WI38 (cell line): Measurements from ENCODE around the gene SAMD3.
"Not testable (repeated sequence)": the region's sequence is repeated elsewhere in the genome, so short reads cannot be mapped to it uniquely, and the experiment has no call there.

Experiments
- H3K4me3 ChIP-seq: 2 replicates; pipeline ENCODE4 v1.5.1; 2011; ENCODE audit warnings: low read depth, mild to moderate bottlenecking, control low read depth, low read length
- CTCF ChIP-seq: IDR thresholded peaks from 2 replicates; pipeline ENCODE4 v1.5.1; 2012; ENCODE audit warnings: low read depth, mild to moderate bottlenecking, control low read depth, low read length

The SAMD3 gene

DNA sequence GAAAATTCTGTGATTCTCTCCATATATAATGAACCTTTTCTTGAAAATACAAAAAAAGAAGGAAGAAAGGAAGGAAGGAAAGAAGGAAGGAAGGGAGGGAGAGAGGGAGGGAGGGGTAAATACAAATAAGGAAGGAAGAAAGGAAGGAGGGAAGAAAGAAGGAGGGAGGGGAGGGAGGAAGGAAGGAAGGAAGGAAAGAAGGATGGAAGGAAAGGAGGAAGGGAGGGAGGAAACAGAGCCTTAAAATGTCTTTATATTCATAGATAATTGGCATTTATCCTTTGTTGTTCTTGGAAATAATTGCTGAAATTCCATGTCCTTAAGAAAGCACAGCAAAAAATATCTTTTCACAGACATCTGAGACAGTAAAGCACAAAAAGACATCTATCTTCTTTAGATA lies 40.3 kb downstream of the SAMD3 start:
- H3K4me3 ChIP-seq, result no peak overlapping the region
- no peak for TF ChIP-seq CTCF

DNA sequence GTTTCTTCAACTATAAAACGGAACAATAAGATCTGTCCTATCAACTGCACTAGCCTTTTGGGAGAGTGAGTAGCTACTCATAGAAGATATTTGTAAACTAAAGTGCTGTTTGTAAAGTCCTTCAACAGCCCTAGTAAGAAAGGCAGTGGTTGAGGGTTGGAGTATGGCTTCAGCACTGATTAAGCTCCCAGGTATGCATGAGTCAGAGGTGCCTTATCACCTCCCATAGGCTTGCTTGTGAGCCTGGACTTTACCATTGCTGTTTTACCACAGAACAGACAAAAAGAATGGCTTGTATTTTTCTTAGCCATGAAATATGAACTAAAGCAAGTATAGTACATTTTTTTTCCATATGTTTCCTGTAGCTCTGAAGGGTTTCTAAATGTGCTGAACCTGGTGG lies 44.1 kb downstream of the SAMD3 start:
- TF ChIP-seq CTCF, result no peak
- H3K4me3 ChIP-seq, result no peak overlapping the region

DNA sequence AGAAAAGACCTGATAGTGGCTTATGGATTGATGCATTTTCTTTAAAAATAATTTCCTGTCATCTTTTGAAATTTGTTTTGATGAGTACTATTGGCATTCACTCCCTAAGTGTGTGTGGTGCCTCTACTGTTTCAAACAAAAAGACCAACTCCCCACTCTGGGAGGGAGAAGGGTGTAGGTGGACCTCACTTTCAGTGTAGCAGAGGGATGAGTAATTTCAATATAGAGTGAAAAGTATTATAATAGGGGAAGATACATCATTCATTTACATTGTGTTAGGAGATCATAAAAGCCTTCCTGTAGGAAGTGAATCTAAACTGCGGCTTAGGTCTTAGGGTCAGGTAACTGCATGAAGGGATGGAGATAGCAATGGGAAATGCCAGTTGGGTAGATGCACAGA lies 46.4 kb downstream of the SAMD3 start:
- H3K4me3 ChIP-seq, result no peak overlapping the region
- no peak for TF ChIP-seq CTCF

- not testable (repeated sequence) for H3K4me3 ChIP-seq
These were observed 49.3 kb downstream of the SAMD3 start for GRCh38 chr6:130173377-130174004.

DNA sequence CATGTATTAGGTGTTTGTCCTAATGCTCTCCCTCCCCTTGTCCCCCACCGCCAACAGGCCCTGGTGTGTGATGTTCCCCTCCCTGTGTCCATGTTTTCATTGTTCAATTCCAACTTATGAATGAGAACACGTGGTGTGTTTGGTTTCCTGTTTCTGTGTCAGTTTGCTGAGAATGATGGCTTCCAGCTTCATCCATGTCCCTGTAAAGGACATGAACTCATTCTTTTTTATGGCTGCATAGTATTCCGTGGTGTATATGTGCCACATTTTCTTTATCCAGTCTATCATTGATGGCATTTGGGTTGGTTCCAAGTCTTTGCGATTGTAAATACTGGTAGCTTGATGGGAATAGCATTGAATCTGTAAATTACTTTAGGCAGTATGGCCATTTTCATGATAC lies 52.6 kb downstream of the SAMD3 start:
- not testable (repeated sequence) for H3K4me3 ChIP-seq

- H3K4me3 ChIP-seq, result no peak overlapping the region
- TF ChIP-seq CTCF, result no peak
These were observed 55.1 kb downstream of the SAMD3 start for GRCh38 chr6:130167655-130168054.

DNA sequence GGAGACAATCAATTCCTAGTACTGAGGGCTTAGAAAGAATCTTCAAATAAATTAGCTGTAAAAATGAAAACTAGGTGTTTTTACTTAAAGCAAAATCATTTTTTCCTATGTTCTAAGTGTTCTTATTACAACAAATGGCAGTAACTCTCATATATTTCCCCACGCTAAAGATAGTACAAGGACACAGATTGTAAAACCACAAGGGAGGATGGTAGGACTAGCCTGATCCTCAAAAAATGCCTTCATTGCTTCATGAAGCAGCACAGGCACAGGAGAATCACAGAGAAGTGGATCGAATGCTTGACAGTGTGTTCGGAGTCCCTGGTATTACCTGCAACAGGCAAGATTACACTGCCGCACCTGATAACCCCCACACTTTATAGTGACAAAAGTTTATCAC lies 58.5 kb downstream of the SAMD3 start:
- H3K4me3 ChIP-seq, result no peak overlapping the region
- TF ChIP-seq CTCF, result no peak

DNA sequence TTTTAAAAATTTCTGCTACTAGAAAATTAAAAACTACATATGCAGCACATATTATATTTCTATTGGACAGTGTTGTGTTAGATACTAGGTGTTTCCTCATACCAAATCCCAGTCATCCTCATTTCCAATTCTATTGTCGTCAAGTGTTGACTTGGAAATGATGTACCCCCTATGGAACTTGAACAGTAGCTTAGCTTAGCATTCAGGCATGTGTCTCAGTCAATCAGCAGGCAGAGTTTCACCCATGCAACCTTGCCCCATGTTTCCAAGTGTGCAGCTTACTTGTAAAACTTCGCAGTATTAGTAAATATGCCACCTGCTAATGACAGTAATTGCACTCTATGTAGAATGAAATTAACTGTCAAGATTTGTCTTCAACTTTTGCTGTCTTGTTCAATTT lies 59.5 kb downstream of the SAMD3 start:
- no peak overlapping the region for H3K4me3 ChIP-seq
- TF ChIP-seq CTCF, result no peak

GRCh38 chr6:130162421-130162820 lies 60.3 kb downstream of the SAMD3 start:
- no peak for TF ChIP-seq CTCF
- no peak overlapping the region for H3K4me3 ChIP-seq
